Hair follicle dermal papilla cell (primary cell): ENCODE results near the gene MTIF3. TPM values are rescaled to one million over a fixed set of nuclear protein-coding genes. Genes with fewer than 3 reads are reported as not detected.

ENCODE experiments used
- small RNA-seq: library from RNA; depleted of rRNA; stranded (forward); fragments of <200 nt; gene quantifications from one replicate; pipeline ENCODE3, GENCODE V24; 2012
- total RNA-seq: library from RNA; depleted of rRNA; stranded (reverse); fragments of >200 nt; gene quantifications from 2 replicates; pipeline ENCODE4 v1.2.3, GENCODE V29; 2012

The MTIF3 gene
- 33.6 and 59.4 TPM in 2 replicates for total RNA-seq

GRCh38 chr13:27449936-27450828, at the start of gene MTIF3:
MTIF3 (minus strand) TSS chr13:27450564; CDS start chr13:27440448, 10,116 bp downstream.

GRCh38 chr13:27424246-27425157, 25.9 kb downstream of the MTIF3 start, which contains the start of gene GTF3A:
GTF3A (plus strand) TSS chr13:27424619.

Small RNAs within 50 kb of the gene (small RNA-seq; reads per million reads assigned to genes)
- gene RNU6-63P (not detected), gene RNY1P1 (not detected)

Other genes with a start within 250 kb of the MTIF3 start
- gene RPL21, start 199.0 kb downstream of the MTIF3 start, total RNA-seq: 361 and 425 TPM in 2 replicates
- 1.1 and 2.1 TPM in 2 replicates for gene RASL11A, start 179.7 kb downstream of the MTIF3 start, total RNA-seq
- 53.7 and 69.7 TPM in 2 replicates for gene GTF3A, start 25.9 kb downstream of the MTIF3 start, total RNA-seq
- 6.7 and 7.5 TPM in 2 replicates for gene LNX2, start 170.0 kb upstream of the MTIF3 start, total RNA-seq
- 71.4 and 89.4 TPM in 2 replicates for gene POLR1D, start 171.3 kb upstream of the MTIF3 start, total RNA-seq